GM12878 (cell line): ENCODE results near the gene TUFM.

Experiments used
- CTCF ChIP-seq, 3 experiments: IDR thresholded peaks in 2 of 3; conservative IDR thresholded peaks in 1 of 3; 2 replicates each; pipeline ENCODE4 v1.5.1; 2011; ENCODE audit warnings: low read depth in 3 of 3, low read length in 3 of 3, mild to moderate bottlenecking in 3 of 3, control low read depth in 2 of 3, moderate library complexity in 2 of 3, inconsistent platforms in 1 of 3, mixed read lengths in 1 of 3; ENCODE audit not compliant: control insufficient read depth in 2 of 3, insufficient read depth in 1 of 3; ENCODE audit errors: extremely low read depth in 1 of 3
- HSF1 ChIP-seq: fragments of 150-350 bp; IDR thresholded peaks from 2 replicates; pipeline ENCODE4 v1.6.1; 2014; ENCODE audit warnings: mild to moderate bottlenecking, low read depth, low read length
- SKIL ChIP-seq: fragments of 450-650 bp; IDR thresholded peaks from 2 replicates; pipeline ENCODE4 v1.6.1; 2017; ENCODE audit warnings: mild to moderate bottlenecking, low read depth, inconsistent platforms; ENCODE audit not compliant: poor library complexity, severe bottlenecking
- SMC3 ChIP-seq: IDR thresholded peaks from 2 replicates; pipeline ENCODE4 v1.6.1; 2011; ENCODE audit warnings: low read length, improper control_type of control experiment, borderline replicate concordance

DNA sequence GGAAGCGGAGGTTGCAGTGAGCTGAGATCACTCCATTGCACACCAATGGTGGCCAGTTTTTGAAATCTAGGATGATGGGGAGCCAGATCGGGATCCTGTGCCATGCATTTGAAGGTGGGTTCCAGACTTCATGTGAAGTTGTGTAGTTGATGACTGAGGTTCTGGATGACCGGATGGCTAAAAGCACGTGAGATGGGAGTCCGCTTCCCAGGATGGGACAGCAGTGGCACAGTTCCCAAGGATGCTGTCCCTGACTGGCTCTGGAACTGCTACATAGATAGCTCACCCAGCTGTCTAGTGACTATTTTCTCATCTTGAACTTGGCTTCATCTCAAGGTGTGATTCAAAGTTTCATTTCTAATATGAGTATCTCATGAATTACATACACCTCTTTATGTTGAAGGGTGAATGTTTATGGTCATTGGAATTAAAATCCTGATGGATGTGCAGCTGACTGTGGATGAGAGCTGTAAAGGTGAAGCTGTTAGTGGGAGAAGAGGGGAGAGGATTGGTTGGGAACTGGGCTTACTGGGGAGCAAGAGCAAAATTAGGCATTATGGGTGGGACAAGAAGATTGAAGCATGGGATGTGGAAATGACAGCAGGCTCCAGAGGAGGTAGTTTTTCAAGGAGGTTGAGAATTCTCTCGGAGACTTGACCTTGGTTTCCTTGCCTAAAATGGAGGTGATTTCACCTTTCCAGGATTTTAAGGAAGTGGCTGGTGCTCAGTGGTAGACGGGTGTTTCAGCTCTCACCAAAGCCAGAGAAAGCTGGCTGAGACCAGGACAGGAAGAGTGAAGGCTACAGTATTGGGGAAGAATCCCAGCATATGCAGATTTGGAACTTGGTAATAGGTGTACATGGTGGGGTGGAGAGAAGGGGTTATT is 8.2 kb downstream of the TUFM start:
- TF ChIP-seq SKIL, result no peak
- TF ChIP-seq CTCF (IDR thresholded peaks at IDR 0.05 in 2 of 3, conservative IDR thresholded peaks at IDR 0.05 in 1 of 3; ENCODE audit: control insufficient read depth in 2 of 3, extremely low read depth in 1 of 3, insufficient read depth in 1 of 3, low read depth in 3 of 3, low read length in 3 of 3), result no peak
- TF ChIP-seq SMC3, result no peak
- no peak for TF ChIP-seq HSF1
